Measurements from ENCODE around the gene AKAP7.
"Not testable (repeated sequence)": the region's sequence is repeated elsewhere in the genome, so short reads cannot be mapped to it uniquely, and the experiment has no call there.

AKAP7 gene

GRCh38 chr6:131285548-131285947 lies 150.3 kb downstream of the AKAP7 start:
- peaks cover 12% of the 10 kb centered on the region for H3K4me1 ChIP-seq (ENCODE audit: control insufficient read depth, insufficient read depth, low read length)
- H3K9me3 ChIP-seq (ENCODE audit: control insufficient read depth, insufficient read depth, low read length), result no peaks in the 10 kb centered on the region
- no peaks in the 10 kb centered on the region for H3K36me3 ChIP-seq (ENCODE audit: control insufficient read depth, insufficient read depth, low read length)
- H3K9ac ChIP-seq (ENCODE audit: low read depth, low read length), result no peak overlapping the region
- H3K4me3 ChIP-seq (ENCODE audit: low read depth, low read length), result no peak overlapping the region
- no peaks in the 10 kb centered on the region for H3K27me3 ChIP-seq (ENCODE audit: control insufficient read depth, insufficient read depth, low read length)

DNA sequence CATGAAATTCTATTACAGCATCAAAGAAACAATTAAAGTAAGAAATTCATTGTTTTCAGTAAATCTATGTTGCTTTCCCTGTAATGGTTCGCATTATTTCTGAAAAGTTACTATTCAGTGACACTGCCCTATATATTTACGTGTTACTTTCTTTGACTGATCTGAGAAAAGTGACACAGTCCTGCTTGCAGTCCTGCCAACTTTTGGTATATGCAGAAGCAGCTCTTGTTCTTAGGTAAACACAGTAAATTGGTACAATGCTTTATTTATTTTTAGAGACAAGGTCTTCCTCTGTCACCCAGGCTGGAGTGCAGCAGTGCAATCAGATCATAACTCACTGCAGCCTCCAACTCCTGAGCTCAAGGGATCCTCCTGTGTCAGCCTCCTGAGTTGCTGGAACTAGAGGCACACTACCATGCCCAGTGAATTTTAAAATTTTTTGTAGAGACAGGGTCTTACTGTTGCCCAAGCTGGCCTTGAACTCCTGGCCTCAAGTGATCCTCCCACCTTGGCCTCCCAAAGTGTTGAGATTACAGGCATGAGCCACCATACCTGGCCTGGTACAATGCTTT lies 151.3 kb downstream of the AKAP7 start:
- no peak overlapping the region for H3K9ac ChIP-seq (ENCODE audit: low read depth, low read length)

DNA sequence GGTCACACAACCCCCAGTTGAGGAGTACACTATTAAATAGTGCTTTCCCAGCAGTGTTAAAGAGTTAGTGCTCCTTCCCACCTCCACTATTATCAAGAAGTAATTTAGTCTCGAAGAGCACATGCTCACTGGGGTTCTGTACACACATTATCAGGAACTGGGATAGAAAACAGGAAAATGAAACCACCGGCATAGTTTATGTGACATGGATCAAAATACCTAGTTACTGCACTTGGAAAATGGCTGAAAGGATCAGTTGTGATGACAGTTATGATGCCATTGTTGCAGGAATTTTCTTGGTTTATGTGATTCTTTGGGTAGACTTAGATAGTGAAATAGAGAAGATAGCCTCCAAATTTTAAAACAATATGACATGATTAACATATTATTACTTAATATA lies 152.9 kb downstream of the AKAP7 start:
- H3K4me1 ChIP-seq (ENCODE audit: control insufficient read depth, insufficient read depth, low read length), result peaks cover 18% of the 10 kb centered on the region
- no peak overlapping the region for H3K9ac ChIP-seq (ENCODE audit: low read depth, low read length)
- no peaks in the 10 kb centered on the region for H3K27me3 ChIP-seq (ENCODE audit: control insufficient read depth, insufficient read depth, low read length)
- no peaks in the 10 kb centered on the region for H3K9me3 ChIP-seq (ENCODE audit: control insufficient read depth, insufficient read depth, low read length)
- H3K4me3 ChIP-seq (ENCODE audit: low read depth, low read length), result no peak overlapping the region
- no peaks in the 10 kb centered on the region for H3K36me3 ChIP-seq (ENCODE audit: control insufficient read depth, insufficient read depth, low read length)

More for the DNA sequence above, 151.3 kb downstream of the AKAP7 start:
- Histone ChIP-seq H3K4me1 (ENCODE audit: control insufficient read depth, insufficient read depth, low read length) (peaks cover 7% of the 10 kb centered on the region), H3K4me3 (ENCODE audit: low read depth, low read length) (no peak overlapping the region), H3K27me3 (ENCODE audit: control insufficient read depth, insufficient read depth, low read length) (no peaks in the 10 kb centered on the region), H3K9me3 (ENCODE audit: control insufficient read depth, insufficient read depth, low read length) (no peaks in the 10 kb centered on the region), H3K36me3 (ENCODE audit: control insufficient read depth, insufficient read depth, low read length) (no peaks in the 10 kb centered on the region)

DNA sequence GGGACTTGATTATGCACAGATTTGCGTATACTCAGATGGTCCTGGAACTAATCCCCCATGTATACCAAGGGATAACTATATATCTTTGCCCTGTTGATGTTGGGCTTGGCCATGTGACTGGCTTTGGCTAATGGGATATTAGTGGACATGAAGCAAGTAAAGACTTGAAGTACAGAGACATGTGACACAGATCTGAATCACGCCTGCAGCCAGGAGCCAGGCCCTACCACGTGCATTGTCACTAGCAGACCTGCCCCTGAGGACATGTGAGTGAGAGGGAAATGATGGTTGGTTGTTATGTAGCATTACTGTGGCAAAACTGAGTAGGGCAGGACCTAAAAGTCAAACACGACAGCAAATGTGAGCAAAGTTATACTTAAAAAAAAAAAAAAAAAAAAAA lies 155.7 kb downstream of the AKAP7 start:
- H3K4me3 ChIP-seq (ENCODE audit: low read depth, low read length), result no peak overlapping the region

GRCh38 chr6:131292145-131292938 lies 157.1 kb downstream of the AKAP7 start:
- no peak overlapping the region for H3K4me3 ChIP-seq (ENCODE audit: low read depth, low read length)
- no peaks in the 10 kb centered on the region for H3K9me3 ChIP-seq (ENCODE audit: control insufficient read depth, insufficient read depth, low read length)
- peaks cover 24% of the 10 kb centered on the region for H3K4me1 ChIP-seq (ENCODE audit: control insufficient read depth, insufficient read depth, low read length)
- no peaks in the 10 kb centered on the region for H3K36me3 ChIP-seq (ENCODE audit: control insufficient read depth, insufficient read depth, low read length)
- no peak overlapping the region for H3K9ac ChIP-seq (ENCODE audit: low read depth, low read length)
- H3K27me3 ChIP-seq (ENCODE audit: control insufficient read depth, insufficient read depth, low read length), result no peaks in the 10 kb centered on the region

More for the DNA sequence above, 155.7 kb downstream of the AKAP7 start:
- H3K9me3 ChIP-seq (ENCODE audit: control insufficient read depth, insufficient read depth, low read length), result no peaks in the 10 kb centered on the region
- no peak overlapping the region for H3K9ac ChIP-seq (ENCODE audit: low read depth, low read length)
- H3K27me3 ChIP-seq (ENCODE audit: control insufficient read depth, insufficient read depth, low read length), result no peaks in the 10 kb centered on the region
- peaks cover 24% of the 10 kb centered on the region for H3K4me1 ChIP-seq (ENCODE audit: control insufficient read depth, insufficient read depth, low read length)
- H3K36me3 ChIP-seq (ENCODE audit: control insufficient read depth, insufficient read depth, low read length), result no peaks in the 10 kb centered on the region

DNA sequence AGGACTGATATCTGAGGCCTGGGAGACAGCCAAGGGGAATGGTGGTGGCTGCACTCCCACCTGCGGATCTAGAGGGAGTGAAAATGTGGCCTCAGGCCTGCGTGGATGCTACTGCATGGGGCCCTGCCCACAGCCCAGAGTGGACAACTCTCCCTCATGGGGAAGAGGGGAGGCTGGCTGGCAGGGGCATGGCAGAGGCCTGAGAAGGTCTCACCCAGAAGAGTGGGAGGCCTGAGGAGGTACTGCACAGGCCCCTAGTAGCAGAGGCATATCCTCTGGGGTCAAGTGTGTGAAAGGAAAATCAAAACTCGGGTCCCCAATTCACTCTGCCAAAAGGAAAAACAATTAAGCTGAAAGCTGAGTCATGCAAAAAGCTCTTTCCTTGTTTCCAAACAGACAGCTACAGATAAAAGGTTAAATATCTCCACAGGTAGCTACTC lies 158.2 kb downstream of the AKAP7 start:
- Histone ChIP-seq H3K4me1 (ENCODE audit: control insufficient read depth, insufficient read depth, low read length) (peaks cover 24% of the 10 kb centered on the region), H3K9me3 (ENCODE audit: control insufficient read depth, insufficient read depth, low read length) (no peaks in the 10 kb centered on the region), H3K27me3 (ENCODE audit: control insufficient read depth, insufficient read depth, low read length) (no peaks in the 10 kb centered on the region), H3K4me3 (ENCODE audit: low read depth, low read length) (peak overlapping the region; percentile 23), H3K36me3 (ENCODE audit: control insufficient read depth, insufficient read depth, low read length) (no peaks in the 10 kb centered on the region), H3K9ac (ENCODE audit: low read depth, low read length) (no peak overlapping the region)

- peak overlapping the region; percentile 90 for H3K9ac ChIP-seq (ENCODE audit: low read depth, low read length)
- H3K4me1 ChIP-seq (ENCODE audit: control insufficient read depth, insufficient read depth, low read length), result peaks cover 24% of the 10 kb centered on the region
- peak overlapping the region; percentile 86 for H3K4me3 ChIP-seq (ENCODE audit: low read depth, low read length)
- no peaks in the 10 kb centered on the region for H3K27me3 ChIP-seq (ENCODE audit: control insufficient read depth, insufficient read depth, low read length)
- H3K9me3 ChIP-seq (ENCODE audit: control insufficient read depth, insufficient read depth, low read length), result no peaks in the 10 kb centered on the region
- no peaks in the 10 kb centered on the region for H3K36me3 ChIP-seq (ENCODE audit: control insufficient read depth, insufficient read depth, low read length)
These were observed 159.8 kb downstream of the AKAP7 start for GRCh38 chr6:131295081-131295480.

GRCh38 chr6:131300826-131301225 lies 165.6 kb downstream of the AKAP7 start:
- not testable (repeated sequence) for H3K36me3 ChIP-seq (ENCODE audit: control insufficient read depth, insufficient read depth, low read length); H3K9me3 ChIP-seq (ENCODE audit: control insufficient read depth, insufficient read depth, low read length); H3K27me3 ChIP-seq (ENCODE audit: control insufficient read depth, insufficient read depth, low read length)
- H3K9ac ChIP-seq (ENCODE audit: low read depth, low read length), result peak overlapping the region; percentile 28
- peak overlapping the region; percentile 10 for H3K4me3 ChIP-seq (ENCODE audit: low read depth, low read length)
- peaks cover 10% of the 10 kb centered on the region for H3K4me1 ChIP-seq (ENCODE audit: control insufficient read depth, insufficient read depth, low read length)

DNA sequence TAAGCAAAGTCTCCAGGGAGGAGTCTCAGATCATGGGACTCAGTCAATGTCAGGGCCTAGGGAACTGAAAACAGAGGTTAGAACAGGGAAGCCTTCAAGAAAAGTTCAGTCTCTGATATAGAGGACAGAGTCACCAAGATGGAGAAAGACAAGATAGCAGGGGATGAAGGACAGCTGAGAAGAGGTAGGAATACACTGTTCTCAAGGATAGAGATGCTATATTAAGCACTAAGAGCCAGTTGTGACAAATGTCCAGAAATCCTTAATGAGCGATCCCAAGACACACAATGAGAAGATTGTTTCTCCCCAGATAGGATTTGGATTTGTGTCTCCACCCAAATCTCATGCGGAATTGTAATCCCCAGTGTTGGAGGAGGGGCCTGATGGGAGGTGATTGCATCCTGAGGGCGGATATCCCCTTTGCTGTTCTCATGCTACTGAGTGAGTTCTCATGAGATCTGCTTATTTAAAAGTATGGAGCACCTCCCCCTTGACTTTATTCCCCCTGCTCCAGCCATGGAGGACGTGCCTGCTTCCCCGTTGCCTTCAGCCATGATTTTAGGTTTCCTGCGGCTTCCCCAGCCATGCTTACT lies 168.2 kb downstream of the AKAP7 start:
- H3K9me3 ChIP-seq (ENCODE audit: control insufficient read depth, insufficient read depth, low read length), result no peaks in the 10 kb centered on the region
- peaks cover 6% of the 10 kb centered on the region for H3K36me3 ChIP-seq (ENCODE audit: control insufficient read depth, insufficient read depth, low read length)
- peaks cover 10% of the 10 kb centered on the region for H3K4me1 ChIP-seq (ENCODE audit: control insufficient read depth, insufficient read depth, low read length)
- no peak overlapping the region for H3K9ac ChIP-seq (ENCODE audit: low read depth, low read length)
- peak overlapping the region; percentile 35 for H3K4me3 ChIP-seq (ENCODE audit: low read depth, low read length)
- H3K27me3 ChIP-seq (ENCODE audit: control insufficient read depth, insufficient read depth, low read length), result no peaks in the 10 kb centered on the region

- H3K9me3 ChIP-seq (ENCODE audit: control insufficient read depth, insufficient read depth, low read length), result no peaks in the 10 kb centered on the region
- H3K27me3 ChIP-seq (ENCODE audit: control insufficient read depth, insufficient read depth, low read length), result no peaks in the 10 kb centered on the region
- peak overlapping the region; percentile 35 for H3K4me3 ChIP-seq (ENCODE audit: low read depth, low read length)
- H3K36me3 ChIP-seq (ENCODE audit: control insufficient read depth, insufficient read depth, low read length), result peaks cover 6% of the 10 kb centered on the region
- peaks cover 10% of the 10 kb centered on the region for H3K4me1 ChIP-seq (ENCODE audit: control insufficient read depth, insufficient read depth, low read length)
- no peak overlapping the region for H3K9ac ChIP-seq (ENCODE audit: low read depth, low read length)
These were observed 170.0 kb downstream of the AKAP7 start for GRCh38 chr6:131305037-131305850.

DNA sequence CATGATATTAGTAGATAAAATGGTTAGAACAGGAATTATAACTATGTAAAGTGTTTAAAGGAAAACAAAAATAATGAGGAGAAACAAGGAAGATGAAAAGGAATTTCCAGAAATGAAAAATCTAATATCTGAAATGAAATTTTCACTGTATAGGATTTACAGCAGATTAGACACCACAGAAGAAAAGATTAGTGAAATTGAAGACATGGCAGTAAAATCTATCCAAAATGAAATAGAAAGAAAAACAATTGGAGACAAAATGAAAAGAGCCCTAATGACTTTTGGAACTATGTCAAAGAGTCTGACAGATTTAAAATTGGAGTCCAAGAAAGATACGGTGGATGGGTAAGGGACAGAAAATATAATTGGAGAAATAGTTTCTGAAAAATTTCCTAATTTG lies 174.2 kb downstream of the AKAP7 start:
- peaks cover 6% of the 10 kb centered on the region for H3K36me3 ChIP-seq (ENCODE audit: control insufficient read depth, insufficient read depth, low read length)
- no peaks in the 10 kb centered on the region for H3K27me3 ChIP-seq (ENCODE audit: control insufficient read depth, insufficient read depth, low read length)
- H3K4me1 ChIP-seq (ENCODE audit: control insufficient read depth, insufficient read depth, low read length), result no peaks in the 10 kb centered on the region
- H3K4me3 ChIP-seq (ENCODE audit: low read depth, low read length), result no peak overlapping the region
- no peak overlapping the region for H3K9ac ChIP-seq (ENCODE audit: low read depth, low read length)
- no peaks in the 10 kb centered on the region for H3K9me3 ChIP-seq (ENCODE audit: control insufficient read depth, insufficient read depth, low read length)
